Diencephalon (tissue), 1 donor: ENCODE data around the gene HTR3B. TPM values are rescaled to one million over a fixed set of nuclear protein-coding genes. Genes with fewer than 3 reads are reported as not detected.

Experiments used
- small RNA-seq: library from RNA; depleted of rRNA; stranded (forward); fragments of <200 nt; gene quantifications from one replicate; pipeline ENCODE3, GENCODE V24; 2014
- total RNA-seq: library from RNA; depleted of rRNA; stranded (reverse); fragments of >200 nt; gene quantifications from one replicate; pipeline ENCODE4 v1.2.3, GENCODE V29; 2014

The HTR3B gene, protein sequence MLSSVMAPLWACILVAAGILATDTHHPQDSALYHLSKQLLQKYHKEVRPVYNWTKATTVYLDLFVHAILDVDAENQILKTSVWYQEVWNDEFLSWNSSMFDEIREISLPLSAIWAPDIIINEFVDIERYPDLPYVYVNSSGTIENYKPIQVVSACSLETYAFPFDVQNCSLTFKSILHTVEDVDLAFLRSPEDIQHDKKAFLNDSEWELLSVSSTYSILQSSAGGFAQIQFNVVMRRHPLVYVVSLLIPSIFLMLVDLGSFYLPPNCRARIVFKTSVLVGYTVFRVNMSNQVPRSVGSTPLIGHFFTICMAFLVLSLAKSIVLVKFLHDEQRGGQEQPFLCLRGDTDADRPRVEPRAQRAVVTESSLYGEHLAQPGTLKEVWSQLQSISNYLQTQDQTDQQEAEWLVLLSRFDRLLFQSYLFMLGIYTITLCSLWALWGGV
- total RNA-seq: 0.23 TPM

DNA sequence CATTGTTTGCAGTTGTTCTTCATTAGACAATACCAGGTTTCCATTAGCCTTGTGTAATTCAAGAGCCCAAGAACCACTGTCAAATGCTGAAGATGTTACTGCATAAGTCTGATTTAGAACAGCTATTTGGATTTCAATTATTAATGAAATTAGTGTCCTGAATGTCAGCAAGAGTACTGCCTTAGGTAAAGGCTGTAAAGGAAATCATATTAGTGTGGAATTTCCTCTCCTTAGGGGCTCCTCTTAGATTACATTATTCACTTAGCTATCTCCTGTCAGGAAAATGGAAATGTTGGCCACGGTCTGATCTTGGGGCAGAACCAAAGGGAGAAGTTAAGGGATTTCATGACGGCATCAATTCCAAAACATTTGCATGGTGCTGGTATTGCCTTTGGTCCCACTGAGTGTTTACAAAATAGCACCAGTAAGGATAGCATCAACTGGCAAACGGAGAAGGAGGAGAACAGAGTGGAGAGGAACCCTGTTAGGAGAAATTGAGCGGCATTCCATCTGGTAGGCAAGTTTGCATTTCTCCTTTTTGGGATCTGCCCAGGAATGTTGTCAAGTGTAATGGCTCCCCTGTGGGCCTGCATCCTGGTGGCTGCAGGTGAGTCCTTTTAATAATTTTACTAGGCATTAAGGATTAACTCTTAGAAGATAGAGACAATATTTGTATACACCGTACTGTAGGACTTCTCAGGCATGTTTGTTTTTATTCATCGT lies at the start of gene HTR3B:
HTR3B (plus strand) TSS at position 418 of the 723 bp plus-strand sequence; CDS start at position 556, 138 bp downstream.

DNA sequence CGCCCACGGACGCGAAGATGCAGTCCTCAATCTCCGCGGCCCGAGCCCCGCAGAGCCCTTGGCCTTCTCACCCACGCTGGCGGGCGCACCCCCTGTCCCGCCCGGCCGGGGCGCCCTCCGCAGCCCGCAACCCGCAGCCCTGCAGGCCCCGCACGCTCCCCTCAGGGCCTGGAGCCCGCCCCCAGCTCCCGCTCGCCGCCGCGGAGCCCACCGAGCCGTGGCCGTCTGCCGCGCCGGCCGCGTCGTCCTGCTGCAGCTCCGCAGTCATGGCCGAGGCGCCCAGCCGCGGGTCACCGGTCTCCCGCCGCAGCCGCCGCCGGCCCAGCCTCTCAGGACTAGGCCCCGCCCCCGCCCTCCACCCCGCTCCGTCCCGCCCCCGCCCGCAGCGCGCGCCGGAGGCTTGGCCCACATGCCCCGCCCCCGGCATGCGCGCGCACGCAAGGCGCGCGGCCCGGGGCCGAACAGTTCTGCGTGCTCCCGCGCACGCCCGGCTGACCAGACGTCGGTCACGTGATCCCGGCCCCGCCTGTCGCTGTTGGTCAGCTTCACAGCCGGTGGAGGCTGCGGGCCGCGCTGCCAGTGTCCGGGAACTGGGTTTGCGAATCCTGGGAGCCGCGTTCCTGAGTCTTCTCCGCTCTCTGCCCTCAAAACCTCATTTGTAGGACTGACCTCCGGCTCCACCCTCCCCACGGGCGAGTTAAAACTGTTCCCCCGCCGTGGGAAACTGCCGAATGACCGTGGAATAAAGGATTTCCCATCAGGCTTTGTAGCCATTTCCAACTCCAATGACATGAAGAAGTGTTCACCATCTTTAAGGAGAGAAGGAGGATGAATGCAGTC lies 29.1 kb upstream of the HTR3B start, which contains the start of gene USP28:
USP28 (minus strand) TSS at position 339 of the 840 bp plus-strand sequence; CDS start at position 268, 71 bp downstream.

DNA sequence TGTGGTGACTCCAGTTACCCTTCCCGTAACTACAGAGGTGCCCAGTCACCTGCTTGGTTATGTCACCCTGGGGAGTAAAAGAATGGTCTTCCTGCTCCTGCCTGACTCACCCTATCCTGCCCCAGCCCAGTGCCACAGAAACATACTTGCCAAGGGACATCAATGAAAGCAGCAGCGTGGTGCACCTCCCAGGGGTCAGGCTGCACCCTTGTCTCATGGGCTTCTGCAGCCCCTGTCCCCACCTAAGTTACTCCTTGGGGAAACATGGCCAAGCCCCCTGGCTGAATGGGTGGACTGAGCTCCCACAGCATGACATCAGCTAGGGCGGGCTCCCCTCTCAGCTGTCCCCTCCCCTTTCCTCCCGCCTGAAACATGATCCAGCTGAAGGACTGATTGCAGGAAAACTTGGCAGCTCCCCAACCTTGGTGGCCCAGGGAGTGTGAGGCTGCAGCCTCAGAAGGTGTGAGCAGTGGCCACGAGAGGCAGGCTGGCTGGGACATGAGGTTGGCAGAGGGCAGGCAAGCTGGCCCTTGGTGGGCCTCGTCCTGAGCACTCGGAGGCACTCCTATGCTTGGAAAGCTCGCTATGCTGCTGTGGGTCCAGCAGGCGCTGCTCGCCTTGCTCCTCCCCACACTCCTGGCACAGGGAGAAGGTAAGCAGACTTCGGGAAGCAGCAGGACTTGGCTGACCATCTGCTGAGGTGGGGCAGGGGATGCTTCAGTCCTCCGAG lies 70.3 kb downstream of the HTR3B start, which contains the start of gene HTR3A:
HTR3A (plus strand) TSS at position 368 of the 730 bp plus-strand sequence; CDS start at position 586, 218 bp downstream.

Small RNA genes lying within 50 kb of the gene (small RNA-seq; reads per million reads assigned to genes)
- not detected for gene RNU6-1107P

Other genes with a start within 250 kb of the HTR3B start
- 2.1 TPM for gene TMPRSS5, start 198.5 kb upstream of the HTR3B start, total RNA-seq
- gene ZW10, start 131.1 kb upstream of the HTR3B start, total RNA-seq: 16.8 TPM
- gene CLDN25, start 125.0 kb upstream of the HTR3B start, total RNA-seq: not detected
- 28.8 TPM for gene USP28, start 29.2 kb upstream of the HTR3B start, total RNA-seq
- 0.23 TPM for gene HTR3A, start 70.3 kb downstream of the HTR3B start, total RNA-seq
- gene ZBTB16, start 154.9 kb downstream of the HTR3B start, total RNA-seq: 6.7 TPM